ENCODE results near the gene ZNF428. TPM values are rescaled to one million over a fixed set of nuclear protein-coding genes. Genes with fewer than 3 reads are reported as not detected.

Gene ZNF428
- total RNA-seq, 2 donors from 2014 or later = 17.2 to 25.6 TPM

GRCh38 chr19:43572171-43572588, 47.2 kb downstream of the ZNF428 start:
- H3K27ac Mint-ChIP-seq = peak overlapping the region; percentile 89
- peaks cover 0 to 4% of the 10 kb centered on the region in 2 donors for H3K36me3 Mint-ChIP-seq (ENCODE audit: insufficient read depth in 2 of 2)
- H3K27me3 Mint-ChIP-seq (ENCODE audit: low read depth) = no peaks in the 10 kb centered on the region
- no peak overlapping the region for H3K4me3 Mint-ChIP-seq
- ATAC-seq (replicated peaks in 1 of 2) = no peak
- H3K4me1 Mint-ChIP-seq (ENCODE audit: low read depth) = peaks cover 53% of the 10 kb centered on the region
- no peak for DNase-seq
- H3K9me3 Mint-ChIP-seq = no peaks in the 10 kb centered on the region

- peak overlapping the region; percentile 64 for H3K27ac Mint-ChIP-seq
- no peak for ATAC-seq (replicated peaks in 1 of 2)
These were observed 49.1 kb downstream of the ZNF428 start for GRCh38 chr19:43570174-43570791.

GRCh38 chr19:43569657-43570056, 49.8 kb downstream of the ZNF428 start:
- H3K4me3 Mint-ChIP-seq = no peak overlapping the region
- no peak overlapping the region for H3K27ac Mint-ChIP-seq
- ATAC-seq (replicated peaks in 1 of 2) (no peak), DNase-seq (no peak)
- no peaks in the 10 kb centered on the region for H3K27me3 Mint-ChIP-seq (ENCODE audit: low read depth)
- H3K36me3 Mint-ChIP-seq (ENCODE audit: insufficient read depth in 2 of 2) = peaks cover 0 to 3% of the 10 kb centered on the region in 2 donors
- H3K9me3 Mint-ChIP-seq = no peaks in the 10 kb centered on the region
- peaks cover 36% of the 10 kb centered on the region for H3K4me1 Mint-ChIP-seq (ENCODE audit: low read depth)

More at GRCh38 chr19:43570174-43570791, 49.1 kb downstream of the ZNF428 start:
- no peak overlapping the region for H3K4me3 Mint-ChIP-seq
- peaks cover 0 to 7% of the 10 kb centered on the region in 2 donors for H3K36me3 Mint-ChIP-seq (ENCODE audit: insufficient read depth in 2 of 2)
- no peaks in the 10 kb centered on the region for H3K9me3 Mint-ChIP-seq
- no peak for DNase-seq
- H3K4me1 Mint-ChIP-seq (ENCODE audit: low read depth) = peaks cover 37% of the 10 kb centered on the region
- H3K27me3 Mint-ChIP-seq (ENCODE audit: low read depth) = no peaks in the 10 kb centered on the region

GRCh38 chr19:43564800-43565199, 54.6 kb downstream of the ZNF428 start:
- no peak for ATAC-seq (replicated peaks in 1 of 2)
- Mint-ChIP-seq H3K4me3 (no peak overlapping the region), H3K4me1 (ENCODE audit: low read depth) (peaks cover 56% of the 10 kb centered on the region), H3K9me3 (peaks cover 0 to 2% of the 10 kb centered on the region in 2 donors), H3K27me3 (ENCODE audit: low read depth) (no peaks in the 10 kb centered on the region), H3K27ac (no peak overlapping the region), H3K36me3 (ENCODE audit: insufficient read depth in 2 of 2) (peaks cover 11 to 16% of the 10 kb centered on the region in 2 donors)
- no peak for DNase-seq

GRCh38 chr19:43563816-43564457, 55.5 kb downstream of the ZNF428 start:
- Mint-ChIP-seq H3K4me3 (peak overlapping the region; percentile 5 to 25), H3K27me3 (ENCODE audit: low read depth) (no peaks in the 10 kb centered on the region), H3K27ac (peak overlapping the region; percentile 66), H3K9me3 (peaks cover 0 to 2% of the 10 kb centered on the region in 2 donors), H3K4me1 (ENCODE audit: low read depth) (peaks cover 51% of the 10 kb centered on the region), H3K36me3 (ENCODE audit: insufficient read depth in 2 of 2) (peaks cover 11 to 17% of the 10 kb centered on the region in 2 donors)
- DNase-seq = no peak
- no peak for ATAC-seq (replicated peaks in 1 of 2)

- H3K4me3 Mint-ChIP-seq = peak overlapping the region; percentile 65 to 75
- peak overlapping the region; percentile 94 for H3K27ac Mint-ChIP-seq
- H3K27me3 Mint-ChIP-seq (ENCODE audit: low read depth) = no peaks in the 10 kb centered on the region
- peak; percentile 71 to 79 for DNase-seq
- peaks cover 51% of the 10 kb centered on the region for H3K4me1 Mint-ChIP-seq (ENCODE audit: low read depth)
- H3K36me3 Mint-ChIP-seq (ENCODE audit: insufficient read depth in 2 of 2) = peaks cover 11 to 19% of the 10 kb centered on the region in 2 donors
- ATAC-seq (replicated peaks in 1 of 2) = peak; percentile 94 to 96
- peaks cover 0 to 2% of the 10 kb centered on the region in 2 donors for H3K9me3 Mint-ChIP-seq
These were observed 56.7 kb downstream of the ZNF428 start for GRCh38 chr19:43562698-43563241.

- peaks cover 11 to 21% of the 10 kb centered on the region in 2 donors for H3K36me3 Mint-ChIP-seq (ENCODE audit: insufficient read depth in 2 of 2)
- H3K27me3 Mint-ChIP-seq (ENCODE audit: low read depth) = no peaks in the 10 kb centered on the region
- H3K4me3 Mint-ChIP-seq = peak overlapping the region; percentile 65 to 75
- peaks cover 51% of the 10 kb centered on the region for H3K4me1 Mint-ChIP-seq (ENCODE audit: low read depth)
- peak overlapping the region; percentile 94 for H3K27ac Mint-ChIP-seq
- H3K9me3 Mint-ChIP-seq = peaks cover 0 to 2% of the 10 kb centered on the region in 2 donors
- ATAC-seq (replicated peaks in 1 of 2) = no peak
- no peak for DNase-seq
These were observed 57.2 kb downstream of the ZNF428 start for GRCh38 chr19:43562226-43562697.

GRCh38 chr19:43561139-43561970, 58.1 kb downstream of the ZNF428 start:
- ATAC-seq (replicated peaks in 1 of 2) = no peak
- Mint-ChIP-seq H3K27ac (peak overlapping the region; percentile 94), H3K36me3 (ENCODE audit: insufficient read depth in 2 of 2) (peaks cover 11 to 19% of the 10 kb centered on the region in 2 donors), H3K4me1 (ENCODE audit: low read depth) (peaks cover 51% of the 10 kb centered on the region), H3K4me3 (no peak overlapping the region), H3K9me3 (peaks cover 0 to 2% of the 10 kb centered on the region in 2 donors), H3K27me3 (ENCODE audit: low read depth) (no peaks in the 10 kb centered on the region)
- no peak for DNase-seq

GRCh38 chr19:43560687-43561086, 58.7 kb downstream of the ZNF428 start:
- H3K27me3 Mint-ChIP-seq (ENCODE audit: low read depth) = no peaks in the 10 kb centered on the region
- peaks cover 0 to 2% of the 10 kb centered on the region in 2 donors for H3K9me3 Mint-ChIP-seq
- H3K4me3 Mint-ChIP-seq = no peak overlapping the region
- H3K27ac Mint-ChIP-seq = no peak overlapping the region
- peaks cover 11 to 19% of the 10 kb centered on the region in 2 donors for H3K36me3 Mint-ChIP-seq (ENCODE audit: insufficient read depth in 2 of 2)
- peaks cover 52% of the 10 kb centered on the region for H3K4me1 Mint-ChIP-seq (ENCODE audit: low read depth)
- ATAC-seq (replicated peaks in 1 of 2) = no peak
- no peak for DNase-seq

Other genes with a start within 250 kb of the ZNF428 start
- gene TEX101, start 204.7 kb downstream of the ZNF428 start, total RNA-seq = not detected
- 1 to 10 TPM; 3.1 to 4.1 TPM for gene LYPD3, start 154.0 kb downstream of the ZNF428 start, total RNA-seq
- gene PHLDB3, start 114.9 kb downstream of the ZNF428 start, total RNA-seq = 10 to 100 TPM; 22.4 to 26.1 TPM
- 100 to 1,000 TPM; 101 to 125 TPM for gene ETHE1, start 92.4 kb downstream of the ZNF428 start, total RNA-seq
- 1 to 10 TPM; 3.2 to 4.3 TPM for gene ZNF575, start 86.4 kb downstream of the ZNF428 start, total RNA-seq
- 10 to 100 TPM; 58.4 to 66.7 TPM for gene XRCC1, start 44.1 kb downstream of the ZNF428 start, total RNA-seq
- gene PINLYP, start 43.8 kb downstream of the ZNF428 start, total RNA-seq = 10 to 100 TPM in 1 of 2 donors, 1 to 10 TPM in 1; 8.9 to 18.1 TPM
- gene IRGQ, start 23.5 kb downstream of the ZNF428 start, total RNA-seq = 10 to 100 TPM; 13.6 to 16.6 TPM
- gene ZNF576, start 23.0 kb downstream of the ZNF428 start, total RNA-seq = 10 to 100 TPM; 10.0 to 11.8 TPM
- gene SRRM5, start 7.5 kb downstream of the ZNF428 start, total RNA-seq = 1 to 10 TPM; 1.1 to 1.7 TPM
- gene CADM4, start 20.2 kb upstream of the ZNF428 start, total RNA-seq = under 1 TPM; 0.28 to 0.74 TPM
- 10 to 100 TPM in 1 of 2 donors, 1 to 10 TPM in 1; 9.9 to 10.4 TPM for gene PLAUR, start 50.5 kb upstream of the ZNF428 start, total RNA-seq
- gene IRGC, start 96.4 kb upstream of the ZNF428 start, total RNA-seq = not detected
- 10 to 100 TPM; 85.3 to 96.4 TPM for gene SMG9, start 135.3 kb upstream of the ZNF428 start, total RNA-seq
- gene KCNN4, start 161.3 kb upstream of the ZNF428 start, total RNA-seq = 100 to 1,000 TPM in 1 of 2 donors, 10 to 100 TPM in 1; 91.6 to 118 TPM
- gene LYPD5, start 182.8 kb upstream of the ZNF428 start, total RNA-seq = 1 to 10 TPM in 1 of 2 donors, under 1 TPM in 1; 0.21 to 1.1 TPM
- 1 to 10 TPM; 6.9 to 7.3 TPM for gene ZNF283, start 207.7 kb upstream of the ZNF428 start, total RNA-seq